Chondrocyte (in vitro differentiated cells): ENCODE results near the gene IHH. TPM values are rescaled to one million over a fixed set of nuclear protein-coding genes. Genes with fewer than 3 reads are reported as not detected.

Experiments used
- DNase-seq: peaks from one replicate; pipeline ENCODE4 v3.0.0; 2021; ENCODE audit warnings: mixed read lengths, low spot score
- H3K27ac Mint-ChIP-seq: one replicate; pipeline ENCODE4 v1.8.0; 2021; ENCODE audit warnings: mild to moderate bottlenecking, moderate library complexity, mixed read lengths; ENCODE audit not compliant: unreplicated experiment
- H3K27me3 Mint-ChIP-seq: 2 replicates; pipeline ENCODE4 v1.8.0; 2021; ENCODE audit warnings: low read depth, mixed read lengths
- H3K36me3 Mint-ChIP-seq: 2 replicates; pipeline ENCODE4 v1.8.0; 2021; ENCODE audit warnings: low read depth, mixed read lengths
- H3K4me1 Mint-ChIP-seq: 2 replicates; pipeline ENCODE4 v1.8.0; 2021; ENCODE audit warnings: low read depth, mild to moderate bottlenecking, mixed read lengths
- H3K4me3 Mint-ChIP-seq: one replicate; pipeline ENCODE4 v1.8.0; 2021; ENCODE audit warnings: mild to moderate bottlenecking, moderate library complexity, mixed read lengths; ENCODE audit not compliant: unreplicated experiment
- H3K9me3 Mint-ChIP-seq: 2 replicates; pipeline ENCODE4 v1.8.0; 2021; ENCODE audit warnings: low read depth, mixed read lengths
- total RNA-seq: library from RNA; stranded (reverse); gene quantifications from 3 replicates; pipeline ENCODE4 v1.2.1, GENCODE V29; 2021
- TF ChIP-seq, protein P1 (sequence below): fragments of 200-600 bp; sonication (generic); IDR thresholded peaks from 2 replicates; pipeline ENCODE4 v1.5.0; 2021; ENCODE audit warnings: antibody characterized with exemption, mild to moderate bottlenecking, moderate library complexity

IHH gene
- total RNA-seq, 1 donor from 2014 or later = not detected

DNA sequence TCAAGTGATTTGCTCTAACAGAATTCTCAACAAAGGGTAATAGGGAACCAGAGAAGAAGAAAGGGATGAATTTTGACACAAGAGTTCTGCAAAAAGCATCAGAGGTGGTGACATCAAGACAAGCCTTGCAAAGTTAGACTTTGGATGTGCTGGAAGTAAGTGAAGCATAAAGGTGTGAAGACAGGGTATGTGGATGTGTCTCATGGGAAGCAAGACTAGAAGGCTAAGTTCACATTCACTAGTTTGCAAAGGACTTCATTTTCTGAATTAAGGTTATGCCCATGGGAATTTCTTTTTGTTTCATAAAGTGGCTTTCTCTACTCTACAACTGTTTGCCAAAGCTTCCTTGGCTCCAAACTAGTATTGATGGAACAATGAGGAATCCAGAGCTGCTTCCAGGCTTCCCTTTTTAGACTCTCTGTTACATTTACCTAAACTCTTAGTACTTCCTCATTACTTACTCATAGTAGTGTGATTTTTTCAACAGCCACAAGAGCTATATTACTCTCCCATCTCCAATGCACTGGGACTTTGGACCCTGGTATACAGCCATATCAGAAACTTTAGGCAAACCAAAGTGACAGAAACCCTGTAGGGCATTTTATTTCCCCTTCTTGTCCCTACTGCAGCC, 21.1 kb upstream of the IHH start:
- no peaks in the 10 kb centered on the region for H3K9me3 Mint-ChIP-seq
- TF ChIP-seq, protein P1, sequence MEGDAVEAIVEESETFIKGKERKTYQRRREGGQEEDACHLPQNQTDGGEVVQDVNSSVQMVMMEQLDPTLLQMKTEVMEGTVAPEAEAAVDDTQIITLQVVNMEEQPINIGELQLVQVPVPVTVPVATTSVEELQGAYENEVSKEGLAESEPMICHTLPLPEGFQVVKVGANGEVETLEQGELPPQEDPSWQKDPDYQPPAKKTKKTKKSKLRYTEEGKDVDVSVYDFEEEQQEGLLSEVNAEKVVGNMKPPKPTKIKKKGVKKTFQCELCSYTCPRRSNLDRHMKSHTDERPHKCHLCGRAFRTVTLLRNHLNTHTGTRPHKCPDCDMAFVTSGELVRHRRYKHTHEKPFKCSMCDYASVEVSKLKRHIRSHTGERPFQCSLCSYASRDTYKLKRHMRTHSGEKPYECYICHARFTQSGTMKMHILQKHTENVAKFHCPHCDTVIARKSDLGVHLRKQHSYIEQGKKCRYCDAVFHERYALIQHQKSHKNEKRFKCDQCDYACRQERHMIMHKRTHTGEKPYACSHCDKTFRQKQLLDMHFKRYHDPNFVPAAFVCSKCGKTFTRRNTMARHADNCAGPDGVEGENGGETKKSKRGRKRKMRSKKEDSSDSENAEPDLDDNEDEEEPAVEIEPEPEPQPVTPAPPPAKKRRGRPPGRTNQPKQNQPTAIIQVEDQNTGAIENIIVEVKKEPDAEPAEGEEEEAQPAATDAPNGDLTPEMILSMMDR = no peak
- H3K36me3 Mint-ChIP-seq = peaks cover 6% of the 10 kb centered on the region
- no peak for DNase-seq
- no peak overlapping the region for H3K27ac Mint-ChIP-seq
- no peak overlapping the region for H3K4me3 Mint-ChIP-seq
- no peaks in the 10 kb centered on the region for H3K27me3 Mint-ChIP-seq
- no peaks in the 10 kb centered on the region for H3K4me1 Mint-ChIP-seq

GRCh38 chr2:219081096-219081495, 20.4 kb upstream of the IHH start:
- no peak for DNase-seq
- H3K36me3 Mint-ChIP-seq = peaks cover 7% of the 10 kb centered on the region
- no peaks in the 10 kb centered on the region for H3K27me3 Mint-ChIP-seq
- TF ChIP-seq, protein P1 = no peak
- no peak overlapping the region for H3K4me3 Mint-ChIP-seq
- H3K9me3 Mint-ChIP-seq = no peaks in the 10 kb centered on the region
- H3K27ac Mint-ChIP-seq = no peak overlapping the region
- no peaks in the 10 kb centered on the region for H3K4me1 Mint-ChIP-seq

- H3K4me1 Mint-ChIP-seq = no peaks in the 10 kb centered on the region
- H3K9me3 Mint-ChIP-seq = no peaks in the 10 kb centered on the region
- peaks cover 10% of the 10 kb centered on the region for H3K36me3 Mint-ChIP-seq
- TF ChIP-seq, protein P1 = no peak
- DNase-seq = no peak
- H3K27me3 Mint-ChIP-seq = no peaks in the 10 kb centered on the region
- no peak overlapping the region for H3K27ac Mint-ChIP-seq
- H3K4me3 Mint-ChIP-seq = no peak overlapping the region
Observed at GRCh38 chr2:219079417-219079816, 18.7 kb upstream of the IHH start.

GRCh38 chr2:219078951-219079350, 18.2 kb upstream of the IHH start:
- Mint-ChIP-seq H3K4me1 (no peaks in the 10 kb centered on the region), H3K4me3 (no peak overlapping the region), H3K9me3 (no peaks in the 10 kb centered on the region), H3K36me3 (peaks cover 13% of the 10 kb centered on the region), H3K27ac (no peak overlapping the region), H3K27me3 (no peaks in the 10 kb centered on the region)
- DNase-seq = no peak
- TF ChIP-seq, protein P1 = no peak

- Mint-ChIP-seq H3K9me3 (no peaks in the 10 kb centered on the region), H3K4me1 (no peaks in the 10 kb centered on the region), H3K36me3 (peaks cover 13% of the 10 kb centered on the region), H3K4me3 (no peak overlapping the region), H3K27me3 (no peaks in the 10 kb centered on the region), H3K27ac (no peak overlapping the region)
- no peak for DNase-seq
- TF ChIP-seq, protein P1 = peak; percentile 33
Observed at GRCh38 chr2:219078126-219078525, 17.4 kb upstream of the IHH start.
